IPS-18a (cell line): ENCODE measurements around the gene GNG12.

Source experiments
- H3K27ac ChIP-seq: one replicate; pipeline ENCODE4 v1.5.1; 2013; ENCODE audit warnings: low read length
- H3K27me3 ChIP-seq: one replicate; pipeline ENCODE4 v1.6.1; 2013; ENCODE audit warnings: mild to moderate bottlenecking, low read length; ENCODE audit not compliant: control insufficient read depth, insufficient read depth
- H3K36me3 ChIP-seq: one replicate; pipeline ENCODE4 v1.6.1; 2013; ENCODE audit warnings: low read depth, low read length; ENCODE audit not compliant: control insufficient read depth
- H3K4me1 ChIP-seq: one replicate; pipeline ENCODE4 v1.6.1; 2013; ENCODE audit warnings: low read depth, low read length; ENCODE audit not compliant: control insufficient read depth
- H3K4me3 ChIP-seq: one replicate; pipeline ENCODE4 v1.5.1; 2013; ENCODE audit warnings: low read length
- H3K9ac ChIP-seq: one replicate; pipeline ENCODE4 v1.6.1; 2013; ENCODE audit warnings: mild to moderate bottlenecking, low read length, moderate library complexity
- H3K9me3 ChIP-seq: one replicate; pipeline ENCODE4 v1.6.1; 2013; ENCODE audit warnings: low read depth, low read length; ENCODE audit not compliant: control insufficient read depth

Gene GNG12

DNA sequence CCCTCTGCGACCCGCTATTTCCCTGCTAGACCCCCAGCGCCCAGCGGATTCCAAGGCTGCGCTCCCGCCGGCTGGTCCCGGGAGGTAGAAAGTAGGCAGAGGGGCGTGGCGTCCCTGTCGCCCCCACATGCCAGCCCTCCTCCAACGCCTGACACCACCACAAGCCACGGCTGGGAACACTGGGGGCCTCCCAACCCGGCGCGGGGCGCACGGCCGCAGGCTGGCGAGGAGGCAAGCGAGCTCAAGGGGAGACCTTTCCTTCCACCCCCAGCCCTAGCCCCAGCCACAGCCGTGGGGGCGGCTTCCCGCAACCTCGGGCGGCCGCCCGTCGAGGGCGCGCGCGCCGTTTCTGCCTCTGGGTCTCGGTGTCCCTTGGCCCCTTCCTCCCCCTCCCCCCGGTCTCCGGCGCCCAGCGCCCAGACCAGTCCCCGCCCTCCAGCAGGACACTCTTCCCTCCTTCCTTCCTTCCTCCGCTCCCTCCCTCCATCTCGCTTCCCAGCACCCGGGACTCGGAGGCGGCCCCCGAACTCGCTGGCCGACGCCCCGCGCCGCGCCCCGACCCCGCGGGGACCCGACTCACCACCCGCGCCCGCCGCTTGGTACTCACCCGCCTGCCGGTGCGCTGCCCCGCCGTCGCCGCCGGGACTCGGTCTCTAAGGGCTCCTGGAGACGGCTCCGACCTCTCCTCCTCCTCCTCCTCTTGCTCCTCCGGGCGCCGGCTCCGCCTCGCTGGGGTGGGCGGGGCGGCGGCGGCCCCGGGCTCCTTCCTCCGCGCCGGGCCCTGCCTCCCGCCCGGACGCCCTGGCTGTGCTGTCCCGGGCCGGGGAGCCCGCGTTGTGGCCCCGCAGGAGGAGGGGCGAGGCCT, at the start of gene GNG12:
Gene GNG12 (minus strand): TSS at position 731 of the 865 bp plus-strand sequence. CDS start 125,781 bp downstream, outside the sequence.
- peak within 1 kb of the TSS; percentile 57 for H3K9ac ChIP-seq
- peak within 1 kb of the TSS; percentile 86 for H3K4me3 ChIP-seq
- peaks cover 47% of the 10 kb centered on the region for H3K27me3 ChIP-seq
- H3K27ac ChIP-seq: no peak within 1 kb of the TSS
- peaks cover 14% of the 10 kb centered on the region for H3K4me1 ChIP-seq
- no peaks in the 10 kb centered on the region for H3K9me3 ChIP-seq
- no peaks in the 10 kb centered on the region for H3K36me3 ChIP-seq

GRCh38 chr1:67882196-67882958, 49.1 kb upstream of the GNG12 start:
- Histone ChIP-seq H3K4me1 (no peaks in the 10 kb centered on the region), H3K9ac (no peak overlapping the region), H3K27ac (no peak overlapping the region), H3K36me3 (no peaks in the 10 kb centered on the region), H3K27me3 (no peaks in the 10 kb centered on the region), H3K4me3 (no peak overlapping the region), H3K9me3 (no peaks in the 10 kb centered on the region)

GRCh38 chr1:67880056-67880601, 46.9 kb upstream of the GNG12 start:
- Histone ChIP-seq H3K4me3 (no peak overlapping the region), H3K9ac (no peak overlapping the region), H3K9me3 (no peaks in the 10 kb centered on the region), H3K27ac (no peak overlapping the region), H3K36me3 (no peaks in the 10 kb centered on the region), H3K4me1 (no peaks in the 10 kb centered on the region), H3K27me3 (no peaks in the 10 kb centered on the region)

- no peaks in the 10 kb centered on the region for H3K27me3 ChIP-seq
- no peaks in the 10 kb centered on the region for H3K36me3 ChIP-seq
- H3K9me3 ChIP-seq: no peaks in the 10 kb centered on the region
- no peak overlapping the region for H3K27ac ChIP-seq
- H3K4me1 ChIP-seq: no peaks in the 10 kb centered on the region
- H3K9ac ChIP-seq: no peak overlapping the region
- no peak overlapping the region for H3K4me3 ChIP-seq
These were observed 46.2 kb upstream of the GNG12 start for GRCh38 chr1:67879485-67879884.

GRCh38 chr1:67874501-67875111, 41.3 kb upstream of the GNG12 start:
- Histone ChIP-seq H3K9ac (no peak overlapping the region), H3K27me3 (no peaks in the 10 kb centered on the region), H3K27ac (no peak overlapping the region), H3K4me1 (no peaks in the 10 kb centered on the region), H3K4me3 (no peak overlapping the region), H3K9me3 (no peaks in the 10 kb centered on the region), H3K36me3 (no peaks in the 10 kb centered on the region)

GRCh38 chr1:67869233-67869632, 36.0 kb upstream of the GNG12 start:
- Histone ChIP-seq H3K27me3 (no peaks in the 10 kb centered on the region), H3K9me3 (no peaks in the 10 kb centered on the region), H3K36me3 (no peaks in the 10 kb centered on the region), H3K27ac (no peak overlapping the region), H3K4me3 (no peak overlapping the region), H3K4me1 (no peaks in the 10 kb centered on the region), H3K9ac (no peak overlapping the region)

DNA sequence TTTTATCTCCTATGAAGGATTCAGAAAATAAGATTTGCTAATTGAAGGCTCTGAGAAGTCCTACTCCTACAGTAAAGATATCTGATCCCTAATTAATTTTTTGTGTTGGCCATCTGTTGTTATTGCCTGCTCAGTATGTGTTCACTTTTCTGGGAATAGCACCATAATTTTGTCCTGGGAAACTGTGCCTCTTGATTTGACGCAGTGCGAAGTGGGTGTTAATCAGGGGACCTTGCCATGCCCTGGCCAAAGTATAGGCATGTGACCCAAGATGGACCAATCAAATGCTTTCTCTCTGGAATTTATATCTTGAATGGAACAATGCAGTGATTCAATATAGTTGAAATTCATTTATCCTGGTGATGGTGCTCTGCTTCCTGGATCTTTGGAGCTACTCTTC, 30.4 kb upstream of the GNG12 start:
- no peaks in the 10 kb centered on the region for H3K9me3 ChIP-seq
- no peak overlapping the region for H3K9ac ChIP-seq
- no peaks in the 10 kb centered on the region for H3K4me1 ChIP-seq
- no peak overlapping the region for H3K4me3 ChIP-seq
- H3K27me3 ChIP-seq: no peaks in the 10 kb centered on the region
- H3K36me3 ChIP-seq: no peaks in the 10 kb centered on the region
- H3K27ac ChIP-seq: no peak overlapping the region

- H3K27ac ChIP-seq: no peak overlapping the region
- H3K4me1 ChIP-seq: no peaks in the 10 kb centered on the region
- no peaks in the 10 kb centered on the region for H3K27me3 ChIP-seq
- no peak overlapping the region for H3K4me3 ChIP-seq
- H3K9me3 ChIP-seq: no peaks in the 10 kb centered on the region
- no peaks in the 10 kb centered on the region for H3K36me3 ChIP-seq
- no peak overlapping the region for H3K9ac ChIP-seq
These were observed 29.4 kb upstream of the GNG12 start for GRCh38 chr1:67862685-67863084.

- Histone ChIP-seq H3K36me3 (no peaks in the 10 kb centered on the region), H3K4me3 (no peak overlapping the region), H3K27me3 (no peaks in the 10 kb centered on the region), H3K9ac (no peak overlapping the region), H3K9me3 (no peaks in the 10 kb centered on the region), H3K4me1 (no peaks in the 10 kb centered on the region), H3K27ac (no peak overlapping the region)
These were observed 28.7 kb upstream of the GNG12 start for GRCh38 chr1:67861856-67862516.

DNA sequence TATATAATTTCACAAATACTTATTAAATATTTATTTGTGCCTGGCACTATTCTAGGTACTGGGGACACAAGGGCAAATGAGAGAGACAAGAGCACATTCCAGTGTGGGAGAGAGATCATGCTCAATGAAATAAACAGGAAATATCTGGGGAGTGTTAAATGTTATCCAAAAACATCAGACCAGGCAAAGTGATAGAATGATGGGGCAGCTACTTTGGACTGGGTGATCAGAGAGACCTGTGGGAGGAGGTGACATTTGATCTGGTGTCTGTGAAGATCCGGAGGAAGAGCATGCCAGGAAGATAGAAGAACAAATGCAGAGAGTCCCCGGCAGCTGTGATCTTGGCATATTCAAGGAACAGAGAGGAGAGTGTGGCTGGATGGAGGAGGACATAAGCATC, 27.5 kb upstream of the GNG12 start:
- no peaks in the 10 kb centered on the region for H3K9me3 ChIP-seq
- no peaks in the 10 kb centered on the region for H3K4me1 ChIP-seq
- no peaks in the 10 kb centered on the region for H3K36me3 ChIP-seq
- H3K27me3 ChIP-seq: no peaks in the 10 kb centered on the region
- H3K4me3 ChIP-seq: no peak overlapping the region
- H3K9ac ChIP-seq: no peak overlapping the region
- no peak overlapping the region for H3K27ac ChIP-seq

DNA sequence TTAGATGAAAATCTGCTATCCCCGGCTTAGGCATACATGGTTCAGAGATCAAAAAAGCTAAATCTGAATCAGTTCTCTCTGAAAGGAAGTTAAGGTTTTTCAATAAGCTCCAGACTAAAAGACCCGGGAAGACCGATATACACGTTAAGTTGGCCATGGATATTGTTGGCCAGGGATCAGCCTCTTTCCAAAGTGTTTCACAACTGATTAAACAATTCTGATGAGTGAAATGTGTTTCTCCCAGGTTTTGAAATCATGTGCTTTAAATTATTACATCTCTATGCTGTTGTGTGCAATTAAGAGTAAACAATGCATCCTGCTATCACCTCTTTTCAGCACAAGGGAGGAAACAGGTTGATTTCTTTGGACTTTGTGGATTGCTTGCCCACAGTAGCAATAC, 23.7 kb upstream of the GNG12 start:
- Histone ChIP-seq H3K9me3 (no peaks in the 10 kb centered on the region), H3K9ac (no peak overlapping the region), H3K27ac (no peak overlapping the region), H3K4me3 (no peak overlapping the region), H3K27me3 (no peaks in the 10 kb centered on the region), H3K4me1 (no peaks in the 10 kb centered on the region), H3K36me3 (no peaks in the 10 kb centered on the region)
